GM23338 (cell line): ENCODE data around the gene DRC3. TPM values are rescaled to one million over a fixed set of nuclear protein-coding genes. Genes with fewer than 3 reads are reported as not detected.
A peak's percentile ranks its signal among the peaks of the same experiment; 100 is the strongest.

ENCODE experiments used
- ATAC-seq: fragments of 200-7000 bp; cut with Tn5 transposase; 3 replicates; pipeline ENCODE4 v1.9.1; 2020
- DNase-seq: peaks from one replicate; pipeline ENCODE4 v3.0.0-alpha.2; 2015; ENCODE audit warnings: low spot score
- H2AFZ ChIP-seq: fragments of 200-600 bp; sonication (generic); 2 replicates; pipeline ENCODE4 v1.8.0; 2016; ENCODE audit warnings: antibody characterized with exemption, mild to moderate bottlenecking, moderate library complexity
- H3F3A ChIP-seq: fragments of 200-600 bp; sonication (generic); replicated peaks from 2 replicates; pipeline ENCODE4 v1.8.0; 2017; ENCODE audit warnings: antibody characterized with exemption, mixed run types, low read depth
- H3K27ac ChIP-seq: fragments of 200-600 bp; sonication (generic); 2 replicates; pipeline ENCODE4 v1.6.1; 2016; ENCODE audit warnings: low read depth
- H3K27me3 ChIP-seq: fragments of 200-600 bp; sonication (generic); 2 replicates; pipeline ENCODE4 v1.8.0; 2016; ENCODE audit warnings: mild to moderate bottlenecking, mixed run types, moderate library complexity; ENCODE audit not compliant: insufficient read depth
- H3K36me3 ChIP-seq: fragments of 200-600 bp; sonication (generic); 2 replicates; pipeline ENCODE4 v1.8.0; 2016; ENCODE audit warnings: mild to moderate bottlenecking; ENCODE audit not compliant: insufficient read depth
- H3K4me1 ChIP-seq: fragments of 200-600 bp; sonication (generic); 2 replicates; pipeline ENCODE4 v1.8.0; 2016; ENCODE audit warnings: mild to moderate bottlenecking, moderate library complexity; ENCODE audit not compliant: insufficient read depth
- H3K4me2 ChIP-seq: fragments of 200-600 bp; sonication (generic); 2 replicates; pipeline ENCODE4 v1.7.1; 2017; ENCODE audit warnings: mixed run types
- H3K4me3 ChIP-seq: fragments of 200-600 bp; sonication (generic); 2 replicates; pipeline ENCODE4 v1.6.1; 2016; ENCODE audit warnings: mixed run types
- H3K79me2 ChIP-seq: fragments of 200-600 bp; sonication (generic); replicated peaks from 2 replicates; pipeline ENCODE4 v1.8.0; 2017; ENCODE audit warnings: mild to moderate bottlenecking; ENCODE audit not compliant: insufficient read depth
- H3K9me2 ChIP-seq: fragments of 200-600 bp; sonication (generic); 2 replicates; pipeline ENCODE4 v1.8.0; 2017; ENCODE audit not compliant: insufficient read depth
- H4K20me1 ChIP-seq: fragments of 200-600 bp; sonication (generic); replicated peaks from 2 replicates; pipeline ENCODE4 v1.8.0; 2017; ENCODE audit warnings: mild to moderate bottlenecking; ENCODE audit not compliant: insufficient read depth
- H3K27ac Mint-ChIP-seq: 2 replicates; pipeline ENCODE4 v1.8.0; 2020; ENCODE audit warnings: inconsistent platforms, mild to moderate bottlenecking, moderate library complexity, mixed read lengths
- H3K27me3 Mint-ChIP-seq: 3 replicates; pipeline ENCODE4 v1.8.0; 2022; ENCODE audit warnings: low read depth, mild to moderate bottlenecking, moderate library complexity, mixed read lengths, inconsistent platforms; ENCODE audit not compliant: insufficient read depth, poor library complexity
- H3K36me3 Mint-ChIP-seq: 3 replicates; pipeline ENCODE4 v1.8.0; 2021; ENCODE audit warnings: low read depth, mild to moderate bottlenecking, inconsistent platforms, moderate library complexity, mixed read lengths
- H3K4me1 Mint-ChIP-seq: 3 replicates; pipeline ENCODE4 v1.8.0; 2020; ENCODE audit warnings: mild to moderate bottlenecking, inconsistent platforms, mixed read lengths
- H3K4me3 Mint-ChIP-seq: 3 replicates; pipeline ENCODE4 v1.8.0; 2021; ENCODE audit warnings: moderate library complexity, mild to moderate bottlenecking, inconsistent platforms, mixed read lengths
- H3K9me3 Mint-ChIP-seq: 3 replicates; pipeline ENCODE4 v1.8.0; 2020; ENCODE audit warnings: moderate library complexity, mild to moderate bottlenecking, inconsistent platforms, mixed read lengths
- CREB1 ChIP-seq: fragments of 250-450 bp; sonication (Bioruptor Pico); IDR thresholded peaks from 2 replicates; pipeline ENCODE4 v1.5.0; 2020; ENCODE audit warnings: low read depth, mild to moderate bottlenecking, moderate library complexity
- EZH2 ChIP-seq: fragments of 200-600 bp; sonication (generic); IDR thresholded peaks from one replicate; pipeline ENCODE4 v1.8.0; 2017; ENCODE audit warnings: antibody characterized with exemption, mild to moderate bottlenecking, low read depth; ENCODE audit not compliant: unreplicated experiment
- NANOG ChIP-seq: IDR thresholded peaks from 2 replicates; pipeline ENCODE4 v1.6.1; 2016; ENCODE audit warnings: antibody characterized with exemption, borderline replicate concordance
- POLR2AphosphoS5 ChIP-seq: IDR thresholded peaks from 2 replicates; pipeline ENCODE4 v1.6.1; 2016; ENCODE audit warnings: antibody characterized with exemption, low read depth
- STAT1 ChIP-seq: IDR thresholded peaks from one replicate; pipeline ENCODE4 v1.6.1; 2016; ENCODE audit warnings: antibody characterized with exemption; ENCODE audit not compliant: unreplicated experiment
- ZNF114 ChIP-seq: fragments of 250-450 bp; sonication (Bioruptor Pico); IDR thresholded peaks from 2 replicates; pipeline ENCODE4 v1.5.0; 2020; ENCODE audit warnings: mild to moderate bottlenecking, moderate library complexity
- ZNF331 ChIP-seq: fragments of 250-450 bp; sonication (Bioruptor Pico); IDR thresholded peaks from 2 replicates; pipeline ENCODE4 v1.5.0; 2020; ENCODE audit warnings: low read depth, mild to moderate bottlenecking, moderate library complexity
- polyA plus RNA-seq: library from polyadenylated mRNA; unstranded; fragments of >200 nt; fragmentation: Nextera tagmentation; extraction: Ambion mirVana; gene quantifications from 2 replicates; pipeline ENCODE4 v1.2.1, GENCODE V29; 2016
- total RNA-seq: library from RNA; depleted of rRNA; stranded (reverse); fragments of >200 nt; shearing (Covaris generic); gene quantifications from 2 replicates; pipeline ENCODE4 v1.2.3, GENCODE V29; 2014
- TF ChIP-seq, protein P1 (sequence below): fragments of 250-450 bp; sonication (Bioruptor Pico); IDR thresholded peaks from 2 replicates; pipeline ENCODE4 v1.5.0; 2020; ENCODE audit warnings: mild to moderate bottlenecking, moderate library complexity
- TF ChIP-seq, protein P2 (sequence below): IDR thresholded peaks from one replicate; pipeline ENCODE4 v1.6.1; 2018; ENCODE audit warnings: antibody characterized with exemption; ENCODE audit not compliant: unreplicated experiment

DRC3 gene
- total and polyA plus RNA-seq, 2 experiments from 2014 or later, result 1.1 TPM; not detected in 1

DNA sequence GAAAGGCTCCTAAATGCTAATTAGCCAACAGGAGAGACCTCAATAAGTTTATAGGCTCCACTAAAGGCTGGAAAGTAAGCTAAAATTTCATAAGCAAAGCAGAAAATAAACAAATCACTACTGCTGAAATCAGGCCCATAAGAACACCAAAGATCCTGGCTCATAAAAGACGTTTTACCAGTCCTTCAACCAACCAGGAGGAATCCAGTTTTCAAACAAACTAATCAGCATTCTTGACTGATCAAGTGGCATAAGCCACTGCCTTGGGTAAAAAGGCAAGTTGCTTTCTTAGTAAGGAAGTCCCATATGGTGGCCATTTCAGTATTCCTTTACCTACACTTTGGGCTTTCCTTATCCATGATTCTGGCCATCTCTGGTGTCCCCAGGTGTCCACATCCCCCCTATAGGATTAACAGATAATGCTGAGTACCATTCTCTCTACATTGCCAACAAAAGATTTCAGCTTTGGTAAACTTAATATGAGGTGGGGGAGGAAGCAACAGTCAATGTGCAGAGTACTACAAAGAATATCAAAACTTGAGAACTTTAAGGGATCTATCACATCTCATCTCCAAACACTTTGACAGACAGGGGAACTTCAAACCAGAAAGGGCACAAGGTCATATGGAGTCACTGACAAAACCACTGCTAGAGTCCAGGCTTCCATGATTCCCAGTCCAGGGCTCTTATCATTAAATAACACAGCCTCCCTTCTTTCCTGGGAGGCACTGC is 1.8 kb upstream of the DRC3 start:
- Histone ChIP-seq H3K4me3 (peak overlapping the region; percentile 51; the same call in 1 of the 2 replicates), H3K9me2 (no peaks in the 10 kb centered on the region), H3F3A (no peaks in the 10 kb centered on the region), H3K36me3 (no peaks in the 10 kb centered on the region), H4K20me1 (no peaks in the 10 kb centered on the region), H2AFZ (no peak overlapping the region), H3K4me2 (no peak overlapping the region; the same call in 1 of the 2 replicates), H3K27ac (no peak overlapping the region), H3K27me3 (no peaks in the 10 kb centered on the region), H3K4me1 (peaks cover 4% of the 10 kb centered on the region; the same call in 1 of the 2 replicates), H3K79me2 (no peaks in the 10 kb centered on the region)
- TF ChIP-seq STAT1, result no peak
- TF ChIP-seq CREB1 (CRISPR knock-in tag), result no peak
- TF ChIP-seq, protein P1, sequence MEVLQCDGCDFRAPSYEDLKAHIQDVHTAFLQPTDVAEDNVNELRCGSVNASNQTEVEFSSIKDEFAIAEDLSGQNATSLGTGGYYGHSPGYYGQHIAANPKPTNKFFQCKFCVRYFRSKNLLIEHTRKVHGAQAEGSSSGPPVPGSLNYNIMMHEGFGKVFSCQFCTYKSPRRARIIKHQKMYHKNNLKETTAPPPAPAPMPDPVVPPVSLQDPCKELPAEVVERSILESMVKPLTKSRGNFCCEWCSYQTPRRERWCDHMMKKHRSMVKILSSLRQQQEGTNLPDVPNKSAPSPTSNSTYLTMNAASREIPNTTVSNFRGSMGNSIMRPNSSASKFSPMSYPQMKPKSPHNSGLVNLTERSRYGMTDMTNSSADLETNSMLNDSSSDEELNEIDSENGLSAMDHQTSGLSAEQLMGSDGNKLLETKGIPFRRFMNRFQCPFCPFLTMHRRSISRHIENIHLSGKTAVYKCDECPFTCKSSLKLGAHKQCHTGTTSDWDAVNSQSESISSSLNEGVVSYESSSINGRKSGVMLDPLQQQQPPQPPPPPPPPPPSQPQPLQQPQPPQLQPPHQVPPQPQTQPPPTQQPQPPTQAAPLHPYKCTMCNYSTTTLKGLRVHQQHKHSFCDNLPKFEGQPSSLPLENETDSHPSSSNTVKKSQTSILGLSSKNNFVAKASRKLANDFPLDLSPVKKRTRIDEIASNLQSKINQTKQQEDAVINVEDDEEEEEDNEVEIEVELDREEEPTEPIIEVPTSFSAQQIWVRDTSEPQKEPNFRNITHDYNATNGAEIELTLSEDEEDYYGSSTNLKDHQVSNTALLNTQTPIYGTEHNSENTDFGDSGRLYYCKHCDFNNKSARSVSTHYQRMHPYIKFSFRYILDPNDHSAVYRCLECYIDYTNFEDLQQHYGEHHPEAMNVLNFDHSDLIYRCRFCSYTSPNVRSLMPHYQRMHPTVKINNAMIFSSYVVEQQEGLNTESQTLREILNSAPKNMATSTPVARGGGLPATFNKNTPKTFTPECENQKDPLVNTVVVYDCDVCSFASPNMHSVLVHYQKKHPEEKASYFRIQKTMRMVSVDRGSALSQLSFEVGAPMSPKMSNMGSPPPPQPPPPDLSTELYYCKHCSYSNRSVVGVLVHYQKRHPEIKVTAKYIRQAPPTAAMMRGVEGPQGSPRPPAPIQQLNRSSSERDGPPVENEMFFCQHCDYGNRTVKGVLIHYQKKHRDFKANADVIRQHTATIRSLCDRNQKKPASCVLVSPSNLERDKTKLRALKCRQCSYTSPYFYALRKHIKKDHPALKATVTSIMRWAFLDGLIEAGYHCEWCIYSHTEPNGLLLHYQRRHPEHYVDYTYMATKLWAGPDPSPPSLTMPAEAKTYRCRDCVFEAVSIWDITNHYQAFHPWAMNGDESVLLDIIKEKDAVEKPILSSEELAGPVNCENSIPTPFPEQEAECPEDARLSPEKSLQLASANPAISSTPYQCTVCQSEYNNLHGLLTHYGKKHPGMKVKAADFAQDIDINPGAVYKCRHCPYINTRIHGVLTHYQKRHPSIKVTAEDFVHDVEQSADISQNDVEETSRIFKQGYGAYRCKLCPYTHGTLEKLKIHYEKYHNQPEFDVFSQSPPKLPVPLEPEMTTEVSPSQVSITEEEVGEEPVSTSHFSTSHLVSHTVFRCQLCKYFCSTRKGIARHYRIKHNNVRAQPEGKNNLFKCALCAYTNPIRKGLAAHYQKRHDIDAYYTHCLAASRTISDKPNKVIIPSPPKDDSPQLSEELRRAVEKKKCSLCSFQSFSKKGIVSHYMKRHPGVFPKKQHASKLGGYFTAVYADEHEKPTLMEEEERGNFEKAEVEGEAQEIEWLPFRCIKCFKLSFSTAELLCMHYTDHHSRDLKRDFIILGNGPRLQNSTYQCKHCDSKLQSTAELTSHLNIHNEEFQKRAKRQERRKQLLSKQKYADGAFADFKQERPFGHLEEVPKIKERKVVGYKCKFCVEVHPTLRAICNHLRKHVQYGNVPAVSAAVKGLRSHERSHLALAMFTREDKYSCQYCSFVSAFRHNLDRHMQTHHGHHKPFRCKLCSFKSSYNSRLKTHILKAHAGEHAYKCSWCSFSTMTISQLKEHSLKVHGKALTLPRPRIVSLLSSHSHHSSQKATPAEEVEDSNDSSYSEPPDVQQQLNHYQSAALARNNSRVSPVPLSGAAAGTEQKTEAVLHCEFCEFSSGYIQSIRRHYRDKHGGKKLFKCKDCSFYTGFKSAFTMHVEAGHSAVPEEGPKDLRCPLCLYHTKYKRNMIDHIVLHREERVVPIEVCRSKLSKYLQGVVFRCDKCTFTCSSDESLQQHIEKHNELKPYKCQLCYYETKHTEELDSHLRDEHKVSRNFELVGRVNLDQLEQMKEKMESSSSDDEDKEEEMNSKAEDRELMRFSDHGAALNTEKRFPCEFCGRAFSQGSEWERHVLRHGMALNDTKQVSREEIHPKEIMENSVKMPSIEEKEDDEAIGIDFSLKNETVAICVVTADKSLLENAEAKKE (CRISPR knock-in tag), result no peak
- no peak for TF ChIP-seq ZNF114
- TF ChIP-seq ZNF331 (CRISPR knock-in tag), result no peak
- no peak for TF ChIP-seq NANOG
- TF ChIP-seq EZH2, result no peak
- TF ChIP-seq POLR2AphosphoS5, result no peak
- TF ChIP-seq, protein P2, sequence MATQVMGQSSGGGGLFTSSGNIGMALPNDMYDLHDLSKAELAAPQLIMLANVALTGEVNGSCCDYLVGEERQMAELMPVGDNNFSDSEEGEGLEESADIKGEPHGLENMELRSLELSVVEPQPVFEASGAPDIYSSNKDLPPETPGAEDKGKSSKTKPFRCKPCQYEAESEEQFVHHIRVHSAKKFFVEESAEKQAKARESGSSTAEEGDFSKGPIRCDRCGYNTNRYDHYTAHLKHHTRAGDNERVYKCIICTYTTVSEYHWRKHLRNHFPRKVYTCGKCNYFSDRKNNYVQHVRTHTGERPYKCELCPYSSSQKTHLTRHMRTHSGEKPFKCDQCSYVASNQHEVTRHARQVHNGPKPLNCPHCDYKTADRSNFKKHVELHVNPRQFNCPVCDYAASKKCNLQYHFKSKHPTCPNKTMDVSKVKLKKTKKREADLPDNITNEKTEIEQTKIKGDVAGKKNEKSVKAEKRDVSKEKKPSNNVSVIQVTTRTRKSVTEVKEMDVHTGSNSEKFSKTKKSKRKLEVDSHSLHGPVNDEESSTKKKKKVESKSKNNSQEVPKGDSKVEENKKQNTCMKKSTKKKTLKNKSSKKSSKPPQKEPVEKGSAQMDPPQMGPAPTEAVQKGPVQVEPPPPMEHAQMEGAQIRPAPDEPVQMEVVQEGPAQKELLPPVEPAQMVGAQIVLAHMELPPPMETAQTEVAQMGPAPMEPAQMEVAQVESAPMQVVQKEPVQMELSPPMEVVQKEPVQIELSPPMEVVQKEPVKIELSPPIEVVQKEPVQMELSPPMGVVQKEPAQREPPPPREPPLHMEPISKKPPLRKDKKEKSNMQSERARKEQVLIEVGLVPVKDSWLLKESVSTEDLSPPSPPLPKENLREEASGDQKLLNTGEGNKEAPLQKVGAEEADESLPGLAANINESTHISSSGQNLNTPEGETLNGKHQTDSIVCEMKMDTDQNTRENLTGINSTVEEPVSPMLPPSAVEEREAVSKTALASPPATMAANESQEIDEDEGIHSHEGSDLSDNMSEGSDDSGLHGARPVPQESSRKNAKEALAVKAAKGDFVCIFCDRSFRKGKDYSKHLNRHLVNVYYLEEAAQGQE, result no peak
- Mint-ChIP-seq H3K36me3 (no peaks in the 10 kb centered on the region), H3K27ac (no peak overlapping the region), H3K9me3 (no peaks in the 10 kb centered on the region), H3K4me1 (peaks cover 5% of the 10 kb centered on the region; the same call in 1 of the 3 replicates), H3K4me3 (peak overlapping the region; percentile 60), H3K27me3 (peaks cover 11% of the 10 kb centered on the region)
- ATAC-seq, result no peak
- no peak for DNase-seq
